GM18519 (cell line): ENCODE measurements around the gene CTNND2.

ENCODE experiments used
- ATAC-seq: cut with Tn5 transposase; IDR thresholded peaks from one replicate; pipeline ENCODE4 v1.9.1; 2021; ENCODE audit warnings: mild to moderate bottlenecking, moderate library complexity; ENCODE audit not compliant: unreplicated experiment, low FRiP score

CTNND2 gene

GRCh38 chr5:11608530-11608929 lies 295.7 kb downstream of the CTNND2 start:
- ATAC-seq, result no peak

- no peak for ATAC-seq
These were observed 296.2 kb downstream of the CTNND2 start for GRCh38 chr5:11607944-11608483.

- ATAC-seq, result no peak
These were observed 301.9 kb downstream of the CTNND2 start for GRCh38 chr5:11602298-11602697.

- no peak for ATAC-seq
These were observed 304.7 kb downstream of the CTNND2 start for GRCh38 chr5:11599499-11599898.

- no peak for ATAC-seq
These were observed 307.6 kb downstream of the CTNND2 start for GRCh38 chr5:11596657-11597071.

- ATAC-seq, result no peak
These were observed 308.1 kb downstream of the CTNND2 start for GRCh38 chr5:11596185-11596584.

- no peak for ATAC-seq
These were observed 309.2 kb downstream of the CTNND2 start for GRCh38 chr5:11595045-11595444.

- no peak for ATAC-seq
These were observed 310.2 kb downstream of the CTNND2 start for GRCh38 chr5:11594021-11594420.

- no peak for ATAC-seq
These were observed 313.8 kb downstream of the CTNND2 start for GRCh38 chr5:11590475-11590874.

- no peak for ATAC-seq
These were observed 315.4 kb downstream of the CTNND2 start for GRCh38 chr5:11588803-11589202.

GRCh38 chr5:11584017-11584416 lies 320.2 kb downstream of the CTNND2 start:
- ATAC-seq, result no peak

GRCh38 chr5:11579351-11579750 lies 324.9 kb downstream of the CTNND2 start:
- no peak for ATAC-seq

GRCh38 chr5:11574787-11575186 lies 329.5 kb downstream of the CTNND2 start:
- ATAC-seq, result no peak

- no peak for ATAC-seq
These were observed 330.9 kb downstream of the CTNND2 start for GRCh38 chr5:11573140-11573992.

- ATAC-seq, result no peak
These were observed 339.5 kb downstream of the CTNND2 start for GRCh38 chr5:11564706-11565105.

- ATAC-seq, result no peak
These were observed 340.4 kb downstream of the CTNND2 start for GRCh38 chr5:11563822-11564221.

- ATAC-seq, result no peak
These were observed 343.1 kb downstream of the CTNND2 start for GRCh38 chr5:11560915-11561697.

- ATAC-seq, result no peak
These were observed 347.2 kb downstream of the CTNND2 start for GRCh38 chr5:11557063-11557462.

GRCh38 chr5:11555171-11555570 lies 349.1 kb downstream of the CTNND2 start:
- no peak for ATAC-seq

GRCh38 chr5:11547730-11548129 lies 356.5 kb downstream of the CTNND2 start:
- no peak for ATAC-seq

- ATAC-seq, result no peak
These were observed 357.1 kb downstream of the CTNND2 start for GRCh38 chr5:11547140-11547539.
